ENCODE data around the gene CNTN4.
A peak's percentile ranks its signal among the peaks of the same experiment; 100 is the strongest.

CNTN4 gene

DNA sequence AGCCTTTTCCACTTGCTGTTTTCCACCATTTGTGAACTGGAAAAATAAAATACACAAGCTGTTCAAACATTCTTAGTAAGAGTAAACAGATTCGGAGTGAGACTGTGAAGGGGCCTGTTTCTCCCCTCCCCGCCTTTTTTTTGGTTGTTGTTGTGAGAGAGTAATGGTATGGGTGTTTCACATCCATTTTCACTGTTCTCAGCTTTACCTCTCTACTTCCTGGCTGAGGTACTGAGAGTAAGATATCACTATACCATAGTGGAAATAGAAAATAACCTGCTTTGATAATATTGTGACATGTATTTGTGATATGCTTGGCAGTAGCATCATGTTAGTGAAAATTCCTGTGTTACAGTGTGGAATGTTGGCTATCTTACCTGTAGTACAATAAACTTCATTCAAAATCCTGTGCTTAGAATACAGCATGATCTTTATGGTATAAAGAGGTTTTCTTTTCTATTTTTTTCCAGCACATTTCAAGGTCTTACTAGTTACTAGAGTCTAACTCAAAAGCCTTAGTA is 12.0 kb downstream of the CNTN4 start:
- H3K9me3 ChIP-seq (ENCODE audit: control insufficient read depth, insufficient read depth, low read length): no peaks in the 10 kb centered on the region; the same call in 1 of the 2 replicates
- H3K36me3 ChIP-seq (ENCODE audit: insufficient read depth, low read length): no peaks in the 10 kb centered on the region
- no peak overlapping the region for H3K9ac ChIP-seq (ENCODE audit: low read depth, low read length)
- no peaks in the 10 kb centered on the region for H3K4me1 ChIP-seq (ENCODE audit: insufficient read depth, low read length)

DNA sequence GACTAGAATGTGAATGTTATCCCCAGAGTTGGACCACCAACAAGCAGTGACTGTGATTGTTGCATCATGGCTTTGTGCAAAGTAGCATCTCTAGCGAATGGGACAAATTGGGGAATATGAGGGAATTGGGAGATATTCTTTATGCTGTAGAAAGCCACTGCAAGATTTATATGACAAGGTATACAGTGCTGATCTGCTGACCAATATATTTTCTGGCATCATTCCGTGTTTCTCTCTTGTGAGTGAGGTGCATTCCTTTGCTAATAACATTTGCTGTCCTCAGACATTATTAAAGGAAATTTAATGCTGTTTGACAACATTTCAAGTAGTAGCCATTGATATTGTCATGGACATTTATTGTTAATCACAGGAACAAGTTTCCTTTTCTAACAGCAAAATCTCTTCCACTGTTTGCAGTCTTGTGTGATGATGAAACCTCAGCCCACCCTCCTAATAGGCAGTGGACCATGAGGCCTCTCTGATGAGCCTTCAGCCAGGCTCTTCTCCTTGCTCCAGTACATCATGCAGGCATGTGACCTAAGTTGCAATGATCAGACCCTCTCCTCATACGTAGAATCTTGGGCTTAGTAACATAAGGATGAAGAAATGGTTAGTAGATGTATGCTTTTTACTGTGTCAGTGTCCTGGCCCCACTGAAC is 16.1 kb downstream of the CNTN4 start:
- Histone ChIP-seq H3K4me1 (ENCODE audit: insufficient read depth, low read length) (no peaks in the 10 kb centered on the region), H3K9me3 (ENCODE audit: control insufficient read depth, insufficient read depth, low read length) (no peaks in the 10 kb centered on the region), H3K36me3 (ENCODE audit: insufficient read depth, low read length) (no peaks in the 10 kb centered on the region), H3K9ac (ENCODE audit: low read depth, low read length) (no peak overlapping the region)

DNA sequence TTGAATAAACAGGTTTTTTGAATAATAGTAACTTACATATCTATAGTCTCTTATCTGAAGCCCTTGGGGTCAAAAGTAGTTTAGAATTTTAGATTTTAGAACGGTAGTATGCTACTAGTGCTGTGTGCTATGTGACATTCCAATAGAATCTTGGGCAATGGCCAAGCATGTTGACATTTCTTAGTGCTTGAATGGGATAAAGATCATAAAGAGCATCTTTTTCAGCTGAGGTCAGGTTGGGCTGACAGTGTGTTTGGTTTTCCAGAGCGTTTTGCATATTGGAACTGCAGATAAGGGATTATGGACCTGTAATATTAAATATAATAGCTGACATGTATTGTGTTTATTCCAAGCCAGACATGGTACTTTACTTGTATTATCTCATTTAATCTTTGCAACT is 32.1 kb downstream of the CNTN4 start:
- Histone ChIP-seq H3K4me1 (ENCODE audit: insufficient read depth, low read length) (no peaks in the 10 kb centered on the region), H3K36me3 (ENCODE audit: insufficient read depth, low read length) (no peaks in the 10 kb centered on the region)

DNA sequence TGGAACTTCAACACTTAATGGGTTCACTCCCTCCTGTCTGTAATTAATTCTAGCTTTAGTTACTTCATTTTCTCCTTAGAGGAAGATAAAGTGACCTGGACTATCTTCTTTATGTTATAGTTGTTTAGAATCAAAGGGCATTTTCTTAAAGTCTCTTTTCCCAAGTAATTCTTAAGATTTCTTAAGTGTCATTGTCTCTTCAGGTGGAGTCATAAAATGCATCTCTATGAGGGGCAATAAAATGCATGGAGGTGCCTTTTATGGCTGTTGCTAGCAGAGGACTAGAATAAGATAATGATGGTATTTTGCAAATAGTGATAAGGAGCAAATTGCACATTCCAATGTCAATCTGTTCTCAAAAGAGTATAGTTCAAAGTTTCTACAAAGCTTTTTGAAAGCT is 34.5 kb downstream of the CNTN4 start:
- no peaks in the 10 kb centered on the region for H3K4me1 ChIP-seq (ENCODE audit: insufficient read depth, low read length)
- no peaks in the 10 kb centered on the region for H3K36me3 ChIP-seq (ENCODE audit: insufficient read depth, low read length)
- H3K9me3 ChIP-seq (ENCODE audit: control insufficient read depth, insufficient read depth, low read length): no peaks in the 10 kb centered on the region
- H3K9ac ChIP-seq (ENCODE audit: low read depth, low read length): no peak overlapping the region

More for the DNA sequence above, 32.1 kb downstream of the CNTN4 start:
- Histone ChIP-seq H3K9ac (ENCODE audit: low read depth, low read length) (no peak overlapping the region), H3K9me3 (ENCODE audit: control insufficient read depth, insufficient read depth, low read length) (no peaks in the 10 kb centered on the region)

DNA sequence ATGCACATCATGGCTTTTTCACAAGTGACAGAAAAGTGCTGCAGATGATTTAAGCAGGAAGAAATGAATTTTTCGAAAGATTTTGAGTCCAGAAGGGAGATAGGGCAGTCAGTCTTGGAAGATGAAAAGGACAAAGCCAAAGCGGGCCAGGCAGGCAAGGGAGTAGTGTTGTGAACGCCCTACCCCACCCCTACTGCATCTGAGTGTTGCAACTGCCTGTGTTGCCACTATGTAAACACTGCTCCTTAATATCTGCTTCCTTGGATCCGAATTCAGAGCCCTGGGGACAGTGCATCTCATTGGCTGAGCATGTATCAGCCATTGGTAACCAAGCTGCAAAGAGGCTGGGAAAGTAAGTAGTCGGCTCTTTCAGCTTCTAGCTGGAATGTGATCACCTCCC is 39.0 kb downstream of the CNTN4 start:
- no peak overlapping the region for H3K9ac ChIP-seq (ENCODE audit: low read depth, low read length)
- H3K36me3 ChIP-seq (ENCODE audit: insufficient read depth, low read length): no peaks in the 10 kb centered on the region
- no peaks in the 10 kb centered on the region for H3K9me3 ChIP-seq (ENCODE audit: control insufficient read depth, insufficient read depth, low read length)
- no peaks in the 10 kb centered on the region for H3K4me1 ChIP-seq (ENCODE audit: insufficient read depth, low read length)

DNA sequence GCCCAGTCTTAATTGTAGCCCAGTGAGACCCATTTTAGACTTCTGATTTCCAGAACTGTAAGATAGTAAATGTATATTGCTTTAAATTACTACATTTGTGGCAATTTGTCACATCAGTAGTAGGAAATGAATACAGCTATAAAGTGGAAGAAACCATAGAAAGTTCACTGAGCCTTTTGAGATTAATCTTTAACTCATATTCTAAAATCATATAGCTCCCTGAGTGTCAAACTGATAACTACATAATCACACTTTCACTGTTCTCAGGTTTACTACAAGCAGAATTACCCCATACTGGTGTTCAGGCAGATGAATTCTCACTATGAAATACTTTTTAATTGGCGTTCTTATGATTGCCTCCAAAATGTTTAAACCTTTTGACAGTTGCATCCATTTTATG is 42.8 kb downstream of the CNTN4 start:
- H3K9ac ChIP-seq (ENCODE audit: low read depth, low read length): no peak overlapping the region

DNA sequence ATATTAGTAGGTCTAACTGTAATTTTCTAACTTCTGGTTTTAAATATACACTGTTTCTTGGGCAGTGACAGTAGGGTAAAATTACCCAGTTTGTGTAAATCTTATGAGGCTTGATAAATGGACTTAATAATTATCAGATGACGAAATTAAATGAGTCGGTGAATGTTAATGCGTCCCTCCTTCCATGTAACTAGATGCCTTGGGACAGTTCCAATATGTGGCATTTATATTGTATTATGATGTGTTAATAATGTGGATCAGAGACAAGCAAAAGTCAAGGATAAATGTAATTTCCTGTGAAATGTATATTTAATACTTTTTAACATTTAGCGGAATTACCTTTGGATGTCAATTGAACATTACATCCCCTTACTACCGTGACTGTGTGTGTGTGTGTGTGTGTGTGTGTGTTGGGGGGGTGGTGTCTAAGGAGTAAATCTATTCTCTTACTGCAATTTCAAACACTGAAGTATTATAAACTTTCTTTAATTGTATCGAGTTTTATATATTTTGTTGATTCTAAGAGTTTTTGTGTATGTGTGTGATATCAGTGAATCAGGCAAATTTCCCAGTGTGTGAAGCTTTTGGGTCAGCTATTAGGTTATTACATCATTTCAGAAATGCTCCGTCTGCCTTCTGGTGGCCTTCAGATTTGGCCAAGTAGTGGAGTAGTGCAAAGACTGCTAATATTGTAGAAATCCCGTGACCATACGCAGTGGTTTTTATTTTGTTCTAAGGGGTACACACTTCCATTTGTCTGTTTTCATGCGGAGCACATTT is 50.1 kb downstream of the CNTN4 start:
- no peaks in the 10 kb centered on the region for H3K4me1 ChIP-seq (ENCODE audit: insufficient read depth, low read length)
- no peaks in the 10 kb centered on the region for H3K36me3 ChIP-seq (ENCODE audit: insufficient read depth, low read length)
- no peaks in the 10 kb centered on the region for H3K9me3 ChIP-seq (ENCODE audit: control insufficient read depth, insufficient read depth, low read length)
- H3K9ac ChIP-seq (ENCODE audit: low read depth, low read length): no peak overlapping the region

More for the DNA sequence above, 42.8 kb downstream of the CNTN4 start:
- Histone ChIP-seq H3K9me3 (ENCODE audit: control insufficient read depth, insufficient read depth, low read length) (no peaks in the 10 kb centered on the region), H3K4me1 (ENCODE audit: insufficient read depth, low read length) (no peaks in the 10 kb centered on the region), H3K36me3 (ENCODE audit: insufficient read depth, low read length) (no peaks in the 10 kb centered on the region)

DNA sequence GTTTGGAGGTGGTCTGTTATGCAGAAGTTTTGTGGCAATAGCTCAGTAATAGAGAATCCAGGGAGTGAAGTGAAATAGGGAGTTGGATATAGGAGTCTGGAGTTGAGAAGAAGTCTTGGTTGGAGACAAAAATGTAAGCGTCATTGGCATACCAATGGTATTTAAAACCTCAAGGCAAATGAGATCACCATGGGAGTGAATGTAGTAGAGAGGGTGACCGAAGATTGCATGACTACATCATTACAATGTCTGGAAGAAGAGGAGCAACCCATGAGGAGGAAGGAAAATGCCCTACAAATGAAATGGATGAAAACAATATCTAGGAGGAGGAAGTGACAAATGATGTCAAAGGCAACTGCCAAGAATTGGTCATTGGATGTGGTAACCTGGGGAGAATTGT is 54.4 kb downstream of the CNTN4 start:
- Histone ChIP-seq H3K9ac (ENCODE audit: low read depth, low read length) (no peak overlapping the region), H3K36me3 (ENCODE audit: insufficient read depth, low read length) (no peaks in the 10 kb centered on the region), H3K4me1 (ENCODE audit: insufficient read depth, low read length) (no peaks in the 10 kb centered on the region), H3K9me3 (ENCODE audit: control insufficient read depth, insufficient read depth, low read length) (no peaks in the 10 kb centered on the region)

DNA sequence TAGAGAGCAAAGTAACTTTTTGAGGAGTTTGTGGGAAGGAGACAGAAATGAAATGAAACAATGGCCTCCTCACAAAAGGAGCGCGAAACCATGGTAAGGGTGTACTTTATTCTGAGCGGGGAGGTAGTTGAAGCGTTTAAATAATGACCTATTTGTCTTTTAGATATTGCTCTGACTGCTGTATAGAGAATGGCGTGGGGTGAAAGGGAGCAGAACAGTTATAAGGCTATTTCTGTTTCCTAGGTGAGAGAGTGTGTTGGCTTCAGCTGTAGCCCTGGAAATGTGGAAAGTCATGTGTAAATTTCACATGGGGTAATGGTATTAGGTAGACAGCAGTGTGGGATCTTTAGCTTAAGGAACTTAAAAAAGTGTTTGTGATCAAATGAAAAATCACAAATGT is 54.9 kb downstream of the CNTN4 start:
- no peaks in the 10 kb centered on the region for H3K36me3 ChIP-seq (ENCODE audit: insufficient read depth, low read length)
- no peaks in the 10 kb centered on the region for H3K9me3 ChIP-seq (ENCODE audit: control insufficient read depth, insufficient read depth, low read length)
- no peaks in the 10 kb centered on the region for H3K4me1 ChIP-seq (ENCODE audit: insufficient read depth, low read length)
- no peak overlapping the region for H3K9ac ChIP-seq (ENCODE audit: low read depth, low read length)

DNA sequence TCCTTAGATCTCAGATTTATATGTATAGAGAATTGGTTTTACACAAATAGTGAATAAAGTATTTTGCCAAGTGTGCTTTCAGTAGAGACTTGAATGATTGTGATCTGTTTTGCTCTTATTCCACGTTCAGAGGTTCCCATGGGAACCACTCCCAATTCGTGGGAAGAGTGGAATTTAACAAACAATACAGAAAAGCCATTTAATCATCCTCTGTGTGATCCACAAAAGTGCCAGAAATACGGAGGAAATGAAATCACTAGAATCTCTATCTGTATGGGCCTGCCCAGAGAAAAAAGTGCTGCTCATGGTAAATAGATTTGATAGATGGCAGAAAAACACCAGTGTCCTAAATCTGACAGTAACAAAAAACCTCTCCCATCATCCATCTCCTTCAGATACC is 56.0 kb downstream of the CNTN4 start:
- no peaks in the 10 kb centered on the region for H3K9me3 ChIP-seq (ENCODE audit: control insufficient read depth, insufficient read depth, low read length)
- H3K9ac ChIP-seq (ENCODE audit: low read depth, low read length): no peak overlapping the region
- no peaks in the 10 kb centered on the region for H3K36me3 ChIP-seq (ENCODE audit: insufficient read depth, low read length)
- no peaks in the 10 kb centered on the region for H3K4me1 ChIP-seq (ENCODE audit: insufficient read depth, low read length)

DNA sequence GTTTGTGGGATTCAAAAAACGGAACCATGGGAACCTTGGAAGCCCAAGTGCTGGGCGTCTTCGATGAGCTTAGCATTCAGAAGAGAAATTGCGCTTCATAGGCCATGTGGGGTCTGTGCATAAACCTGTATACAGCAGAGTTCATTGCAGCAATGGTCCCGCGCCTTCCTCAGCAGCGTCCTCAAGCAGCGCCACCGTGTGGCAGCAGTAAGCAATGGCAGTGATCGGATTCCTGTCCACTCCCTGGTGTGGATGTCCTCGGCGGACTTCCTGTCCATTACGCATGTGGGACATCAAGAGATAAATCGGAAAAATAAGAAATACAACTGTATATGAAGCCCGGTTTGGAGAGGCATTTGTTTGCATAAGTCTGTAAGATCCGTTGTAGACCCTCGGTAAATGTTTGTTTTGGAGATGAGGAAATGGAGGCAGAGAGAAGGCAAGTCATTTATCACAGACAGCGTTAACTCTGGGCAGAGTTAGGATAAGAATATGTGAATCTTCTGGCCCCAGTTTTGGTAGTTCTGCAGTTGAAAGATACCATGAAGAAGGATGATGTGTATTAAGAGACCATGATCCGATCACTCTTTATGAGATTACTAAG is 57.7 kb downstream of the CNTN4 start:
- H3K36me3 ChIP-seq (ENCODE audit: insufficient read depth, low read length): no peaks in the 10 kb centered on the region

DNA sequence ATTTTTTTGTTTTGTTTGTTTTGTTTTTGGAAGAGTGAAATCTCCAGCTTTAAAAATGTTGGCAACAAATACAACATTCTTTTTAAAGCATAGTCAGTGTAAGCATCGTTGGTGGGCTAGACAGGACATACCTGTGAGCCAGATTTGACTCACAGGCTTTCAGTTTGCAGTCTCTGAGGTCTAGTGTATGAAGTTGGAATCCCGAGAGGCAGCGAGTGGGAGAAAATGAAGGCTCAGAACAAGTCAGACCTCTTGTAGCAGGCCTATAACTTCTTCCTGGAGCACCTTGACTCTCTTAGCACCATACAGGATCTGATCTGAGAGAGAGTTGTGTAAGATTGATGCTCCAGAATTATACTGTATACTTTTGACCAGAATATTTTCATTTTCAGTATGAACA is 60.2 kb downstream of the CNTN4 start:
- no peak overlapping the region for H3K9ac ChIP-seq (ENCODE audit: low read depth, low read length)
- H3K36me3 ChIP-seq (ENCODE audit: insufficient read depth, low read length): no peaks in the 10 kb centered on the region
- no peaks in the 10 kb centered on the region for H3K4me1 ChIP-seq (ENCODE audit: insufficient read depth, low read length)
- no peaks in the 10 kb centered on the region for H3K9me3 ChIP-seq (ENCODE audit: control insufficient read depth, insufficient read depth, low read length)

More for the DNA sequence above, 57.7 kb downstream of the CNTN4 start:
- Histone ChIP-seq H3K9me3 (ENCODE audit: control insufficient read depth, insufficient read depth, low read length) (no peaks in the 10 kb centered on the region), H3K9ac (ENCODE audit: low read depth, low read length) (peak overlapping the region; percentile 24; the same call in 1 of the 2 replicates), H3K4me1 (ENCODE audit: insufficient read depth, low read length) (no peaks in the 10 kb centered on the region)

DNA sequence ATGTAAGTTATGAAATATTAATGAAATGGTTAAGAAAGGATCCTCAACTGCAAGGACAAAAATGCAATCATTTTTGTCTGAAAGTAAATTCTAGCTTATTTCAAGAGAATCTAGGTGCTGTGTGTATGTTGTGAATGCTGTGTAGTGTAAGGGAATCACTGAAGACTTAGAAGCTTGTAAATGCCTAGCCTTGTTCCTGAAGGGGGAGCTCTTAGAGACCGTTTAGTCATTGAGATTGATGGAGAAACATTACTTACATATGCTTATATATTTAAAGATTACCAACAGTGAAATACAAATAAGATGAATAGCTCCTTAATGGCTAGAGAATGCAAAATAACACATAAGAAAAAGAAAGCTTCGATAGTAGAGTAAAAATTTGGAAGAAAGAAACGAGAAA is 67.9 kb downstream of the CNTN4 start:
- Histone ChIP-seq H3K9ac (ENCODE audit: low read depth, low read length) (no peak overlapping the region), H3K36me3 (ENCODE audit: insufficient read depth, low read length) (no peaks in the 10 kb centered on the region), H3K9me3 (ENCODE audit: control insufficient read depth, insufficient read depth, low read length) (no peaks in the 10 kb centered on the region), H3K4me1 (ENCODE audit: insufficient read depth, low read length) (no peaks in the 10 kb centered on the region)

DNA sequence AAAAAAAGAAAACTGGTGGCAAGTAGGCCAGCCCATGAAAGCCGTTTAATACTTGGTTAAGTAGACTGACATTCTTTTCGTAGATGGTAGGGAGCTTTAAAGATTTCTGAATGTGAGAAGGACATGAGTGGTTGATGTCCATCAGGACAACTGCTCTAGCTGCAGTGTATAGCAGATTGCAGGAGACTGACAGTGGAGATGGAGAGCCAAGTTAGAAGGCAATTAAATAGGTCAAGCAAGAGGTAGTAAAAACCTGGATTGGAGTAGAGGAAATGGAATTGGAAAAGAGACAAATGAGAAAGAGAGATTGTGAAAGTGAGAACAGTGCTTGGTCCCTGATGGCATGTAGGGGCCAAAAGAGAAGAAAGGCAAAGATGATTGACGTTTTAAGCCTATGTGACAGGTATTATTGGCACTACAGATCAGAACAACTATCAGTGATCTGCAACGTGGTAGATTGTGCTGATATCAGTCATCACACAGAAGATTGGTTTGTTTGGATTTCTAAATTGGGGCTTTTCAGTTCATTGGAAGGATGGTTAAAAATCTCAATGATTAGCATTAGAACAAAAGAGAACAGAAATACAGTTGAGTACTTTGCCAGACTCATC is 74.0 kb downstream of the CNTN4 start:
- H3K9me3 ChIP-seq (ENCODE audit: control insufficient read depth, insufficient read depth, low read length): no peaks in the 10 kb centered on the region
- no peaks in the 10 kb centered on the region for H3K36me3 ChIP-seq (ENCODE audit: insufficient read depth, low read length)
- no peaks in the 10 kb centered on the region for H3K4me1 ChIP-seq (ENCODE audit: insufficient read depth, low read length)
- no peak overlapping the region for H3K9ac ChIP-seq (ENCODE audit: low read depth, low read length)
